LNCaP clone FGC (cell line): Measurements from ENCODE around the gene PAQR6.
A peak's percentile ranks its signal among the peaks of the same experiment; 100 is the strongest.

Experiments
- DNase-seq: peaks from one replicate; pipeline ENCODE4 v3.0.0-alpha.2; 2011; ENCODE audit warnings: low read depth
- H3K4me3 ChIP-seq: 2 replicates; pipeline ENCODE4 v1.5.1; 2011; ENCODE audit warnings: mild to moderate bottlenecking, low read depth, low read length, control low read depth
- TF ChIP-seq, protein P1 (sequence below): IDR thresholded peaks from 2 replicates; pipeline ENCODE4 v1.5.1; 2012; ENCODE audit warnings: mild to moderate bottlenecking; ENCODE audit not compliant: control insufficient read depth, insufficient read depth; ENCODE audit errors: extremely low read depth

Gene PAQR6

GRCh38 chr1:156281281-156281680 lies 33.4 kb upstream of the PAQR6 start:
- DNase-seq = no peak
- TF ChIP-seq, protein P1, sequence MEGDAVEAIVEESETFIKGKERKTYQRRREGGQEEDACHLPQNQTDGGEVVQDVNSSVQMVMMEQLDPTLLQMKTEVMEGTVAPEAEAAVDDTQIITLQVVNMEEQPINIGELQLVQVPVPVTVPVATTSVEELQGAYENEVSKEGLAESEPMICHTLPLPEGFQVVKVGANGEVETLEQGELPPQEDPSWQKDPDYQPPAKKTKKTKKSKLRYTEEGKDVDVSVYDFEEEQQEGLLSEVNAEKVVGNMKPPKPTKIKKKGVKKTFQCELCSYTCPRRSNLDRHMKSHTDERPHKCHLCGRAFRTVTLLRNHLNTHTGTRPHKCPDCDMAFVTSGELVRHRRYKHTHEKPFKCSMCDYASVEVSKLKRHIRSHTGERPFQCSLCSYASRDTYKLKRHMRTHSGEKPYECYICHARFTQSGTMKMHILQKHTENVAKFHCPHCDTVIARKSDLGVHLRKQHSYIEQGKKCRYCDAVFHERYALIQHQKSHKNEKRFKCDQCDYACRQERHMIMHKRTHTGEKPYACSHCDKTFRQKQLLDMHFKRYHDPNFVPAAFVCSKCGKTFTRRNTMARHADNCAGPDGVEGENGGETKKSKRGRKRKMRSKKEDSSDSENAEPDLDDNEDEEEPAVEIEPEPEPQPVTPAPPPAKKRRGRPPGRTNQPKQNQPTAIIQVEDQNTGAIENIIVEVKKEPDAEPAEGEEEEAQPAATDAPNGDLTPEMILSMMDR = no peak
- H3K4me3 ChIP-seq = peak overlapping the region; percentile 74

DNA sequence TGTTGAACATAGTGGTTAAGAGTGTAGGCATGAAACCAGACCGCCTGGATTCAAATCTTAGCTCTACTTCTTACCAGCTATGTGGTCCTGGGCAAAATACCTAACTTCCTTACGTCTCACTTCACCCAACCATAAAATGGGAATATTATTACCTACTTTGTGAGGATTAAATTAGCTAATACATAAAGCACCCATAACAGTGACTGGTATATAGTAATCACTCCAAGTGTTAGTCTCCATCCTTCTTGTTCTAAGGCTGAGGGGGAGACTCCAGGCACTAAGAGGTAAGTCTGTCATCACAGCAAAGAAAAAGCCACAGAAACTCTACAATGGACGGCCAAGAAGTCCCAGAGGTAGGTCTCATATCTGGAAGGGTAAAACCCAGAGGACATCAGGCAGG lies 32.0 kb upstream of the PAQR6 start:
- DNase-seq = no peak
- TF ChIP-seq, protein P1 = no peak
- H3K4me3 ChIP-seq = no peak overlapping the region

DNA sequence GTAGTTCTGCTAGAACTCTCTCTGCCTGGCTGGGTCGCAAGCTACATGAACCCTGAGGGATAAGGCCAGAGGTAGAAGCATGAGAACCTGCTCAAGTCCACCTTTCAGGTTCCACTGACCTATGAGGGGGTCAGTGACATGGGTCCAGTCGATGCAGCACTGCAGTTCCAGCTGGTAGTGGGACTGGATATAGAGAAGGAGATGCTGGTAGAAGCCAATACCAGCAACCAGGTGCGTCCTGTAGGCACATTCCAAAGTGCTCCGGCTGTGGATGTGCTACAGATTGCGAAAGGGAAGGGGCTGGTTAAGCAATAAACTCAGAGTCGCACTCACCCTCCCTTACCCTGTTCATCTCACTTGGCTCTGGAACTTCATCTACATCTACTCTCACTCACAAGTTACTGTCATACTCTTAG lies 29.1 kb upstream of the PAQR6 start:
- TF ChIP-seq, protein P1 = no peak
- no peak for DNase-seq
- H3K4me3 ChIP-seq = no peak overlapping the region

DNA sequence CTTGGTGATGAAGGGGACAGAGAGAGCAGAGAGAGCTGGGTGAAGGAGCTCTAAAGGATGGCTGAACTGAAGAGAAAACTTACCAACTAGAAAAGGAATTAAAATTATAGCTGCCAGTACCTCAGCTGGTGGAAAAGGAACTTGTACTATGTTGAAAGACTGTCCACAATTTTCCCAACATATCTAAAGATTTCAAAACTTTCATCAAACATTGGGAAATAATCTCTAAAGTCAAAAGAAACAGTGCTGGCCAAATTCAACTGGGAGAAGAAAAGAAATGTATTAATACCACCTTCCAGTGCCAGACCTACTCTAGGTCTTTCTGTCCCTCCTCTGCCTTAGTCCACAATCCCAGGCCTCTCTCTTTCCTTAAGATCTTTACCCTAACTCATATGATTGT lies 28.7 kb upstream of the PAQR6 start:
- H3K4me3 ChIP-seq = no peak overlapping the region
- TF ChIP-seq, protein P1 = no peak
- DNase-seq = no peak

GRCh38 chr1:156270314-156270713 lies 22.5 kb upstream of the PAQR6 start:
- TF ChIP-seq, protein P1 = no peak
- DNase-seq = no peak
- no peak overlapping the region for H3K4me3 ChIP-seq

- DNase-seq = no peak
- H3K4me3 ChIP-seq = no peak overlapping the region
- TF ChIP-seq, protein P1 = no peak
Measured at GRCh38 chr1:156268336-156268735, 20.5 kb upstream of the PAQR6 start.

GRCh38 chr1:156266051-156266450 lies 18.2 kb upstream of the PAQR6 start:
- H3K4me3 ChIP-seq = no peak overlapping the region
- TF ChIP-seq, protein P1 = no peak
- no peak for DNase-seq
